ENCODE results near the gene HPGD.

Gene HPGD

GRCh38 chr4:174522183-174523024 lies at the start of gene HPGD:
Gene HPGD, minus strand, starts transcription at chr4:174522488. Its CDS starts 37 bp downstream, at chr4:174522451.
- DNase-seq: no peak

DNA sequence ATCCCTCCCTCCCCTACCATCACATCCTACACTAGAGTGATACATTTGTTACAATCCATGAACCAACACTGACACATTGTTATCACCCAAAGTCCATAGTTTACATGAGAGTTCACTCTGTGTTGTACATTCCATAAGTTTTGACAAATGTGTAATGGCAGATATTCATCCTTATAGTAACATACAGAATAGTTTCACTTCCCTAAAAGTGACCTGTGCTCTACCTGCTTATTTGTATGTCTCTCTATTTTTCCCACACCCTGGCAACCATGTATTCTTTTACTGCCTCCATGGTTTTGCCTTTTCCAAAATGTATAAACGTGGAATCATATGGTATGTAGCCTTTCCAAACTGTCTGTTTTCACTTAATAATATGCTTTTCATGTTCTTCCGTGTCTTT lies 42.2 kb upstream of the HPGD start:
- DNase-seq: no peak

DNA sequence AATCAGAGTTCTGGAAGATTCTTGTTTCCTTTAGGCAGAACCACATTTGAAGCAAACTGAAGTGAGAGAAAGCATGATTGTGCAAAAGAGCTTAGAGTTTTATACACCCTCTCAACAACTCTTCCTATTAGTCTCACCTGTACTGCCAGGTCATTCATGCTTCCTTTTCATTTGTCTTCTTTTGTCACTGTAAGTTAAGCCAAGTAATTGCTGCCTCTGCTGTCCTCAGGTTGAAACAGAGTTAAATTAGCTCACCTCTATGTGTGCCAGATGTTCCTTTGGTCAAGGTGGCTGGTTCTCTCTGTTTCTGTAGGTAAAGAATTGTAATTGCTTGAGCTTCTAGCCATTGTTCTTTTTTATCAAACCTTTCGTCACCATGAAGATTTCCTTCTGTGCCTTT lies 41.1 kb upstream of the HPGD start:
- no peak for DNase-seq

- no peak for DNase-seq
These were observed 39.3 kb upstream of the HPGD start for GRCh38 chr4:174561560-174561959.

GRCh38 chr4:174559894-174560293 lies 37.6 kb upstream of the HPGD start:
- DNase-seq: no peak

- DNase-seq: no peak
These were observed 33.7 kb upstream of the HPGD start for GRCh38 chr4:174555789-174556630.

- DNase-seq: no peak
These were observed 32.0 kb upstream of the HPGD start for GRCh38 chr4:174554231-174554728.

DNA sequence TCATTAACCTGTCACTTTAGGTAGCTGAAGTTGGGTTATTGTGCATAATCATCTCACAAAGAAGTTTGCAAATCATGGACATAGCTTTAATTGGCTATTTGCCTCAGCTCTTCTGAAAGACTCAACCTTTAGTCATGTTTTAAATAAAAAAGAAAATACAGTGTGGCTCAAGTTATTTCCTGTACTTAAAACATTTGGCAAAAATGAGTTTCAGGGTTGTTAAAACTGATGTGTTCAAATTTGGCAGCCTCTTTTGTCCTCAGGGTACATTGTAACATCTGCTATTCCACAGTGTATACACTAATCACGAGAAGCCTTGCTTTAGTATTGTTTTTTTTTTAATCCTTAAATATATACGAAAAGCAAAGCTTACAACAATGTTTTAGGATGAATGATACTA lies 31.5 kb upstream of the HPGD start:
- DNase-seq: no peak

DNA sequence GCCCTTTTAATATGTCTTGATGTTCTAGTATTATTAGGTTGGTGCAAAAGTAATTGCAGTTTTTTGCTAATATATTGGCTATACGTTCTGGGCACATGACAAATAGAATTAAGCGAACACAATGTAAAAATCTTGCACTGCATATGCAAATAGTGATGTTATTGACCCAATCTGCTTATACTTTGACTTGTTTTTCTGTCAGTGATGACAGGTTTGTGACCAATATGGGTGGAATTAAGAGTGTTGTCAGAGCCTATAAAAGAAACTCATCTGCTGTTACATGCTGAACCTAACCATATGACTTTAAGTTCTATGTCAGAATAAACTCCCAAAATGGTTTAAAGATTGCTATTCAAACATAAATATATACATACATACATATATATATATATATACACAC lies 30.7 kb upstream of the HPGD start:
- no peak for DNase-seq

DNA sequence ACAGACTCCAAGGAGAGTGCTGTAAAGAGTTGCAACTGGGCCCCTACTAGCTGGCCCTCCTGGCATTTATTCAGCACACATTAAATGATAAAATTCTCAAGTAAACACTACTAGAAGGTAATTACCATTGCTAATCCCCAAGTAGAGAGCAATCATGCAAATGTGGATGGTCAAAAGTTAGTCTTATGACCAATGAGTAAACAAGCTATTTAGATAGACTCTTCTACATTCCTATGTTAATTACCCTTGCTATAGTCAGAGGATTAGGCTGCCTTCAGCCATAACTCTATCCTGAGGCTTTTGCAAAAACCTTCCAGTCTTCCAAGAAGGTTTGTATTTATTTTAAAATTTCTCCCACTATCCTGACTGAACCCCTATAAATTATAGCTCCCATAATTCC lies 28.3 kb upstream of the HPGD start:
- DNase-seq: no peak

- DNase-seq: no peak
These were observed 27.4 kb upstream of the HPGD start for GRCh38 chr4:174549721-174550120.

- DNase-seq: no peak
These were observed 23.0 kb upstream of the HPGD start for GRCh38 chr4:174545268-174545667.

- no peak for DNase-seq
These were observed 22.2 kb upstream of the HPGD start for GRCh38 chr4:174544496-174544895.

DNA sequence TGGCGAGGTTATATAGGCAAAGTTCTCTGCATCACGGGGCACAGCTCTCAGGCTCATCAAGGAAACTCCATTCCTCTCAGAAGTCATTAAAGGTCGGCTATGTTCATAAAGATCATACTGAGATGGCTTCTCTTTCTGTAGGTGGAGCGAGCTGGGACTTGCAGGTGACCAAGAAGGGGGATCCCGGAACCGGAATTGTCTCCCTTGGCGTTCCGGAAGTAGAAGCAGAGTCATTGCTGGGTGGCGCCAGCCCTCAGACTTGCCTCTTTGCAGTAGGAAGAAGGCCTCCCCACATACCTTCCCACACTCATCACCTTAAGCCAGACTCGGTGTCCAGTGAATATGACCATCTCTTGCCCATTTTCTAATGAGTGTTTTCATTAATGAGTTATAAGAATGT lies 17.9 kb upstream of the HPGD start:
- DNase-seq: no peak

- no peak for DNase-seq
These were observed 17.3 kb upstream of the HPGD start for GRCh38 chr4:174539571-174539970.

DNA sequence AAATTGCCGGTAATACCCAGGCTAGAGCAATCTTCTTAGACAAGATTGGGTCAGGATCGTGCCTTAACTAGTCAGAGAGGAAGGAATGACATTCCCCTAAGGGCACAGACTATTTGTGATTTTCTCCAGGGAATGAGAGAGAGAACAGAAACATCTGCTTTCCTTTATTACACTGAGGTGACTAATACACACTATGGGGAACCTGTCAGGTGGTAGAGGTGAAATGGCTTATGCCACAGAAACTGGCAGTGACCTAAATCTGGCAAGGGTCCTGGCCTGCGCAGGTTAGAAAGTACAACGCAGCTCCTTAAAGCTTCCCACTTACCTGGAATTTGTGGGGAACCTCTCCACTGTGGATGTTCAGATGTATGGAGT lies 16.6 kb upstream of the HPGD start:
- no peak for DNase-seq

DNA sequence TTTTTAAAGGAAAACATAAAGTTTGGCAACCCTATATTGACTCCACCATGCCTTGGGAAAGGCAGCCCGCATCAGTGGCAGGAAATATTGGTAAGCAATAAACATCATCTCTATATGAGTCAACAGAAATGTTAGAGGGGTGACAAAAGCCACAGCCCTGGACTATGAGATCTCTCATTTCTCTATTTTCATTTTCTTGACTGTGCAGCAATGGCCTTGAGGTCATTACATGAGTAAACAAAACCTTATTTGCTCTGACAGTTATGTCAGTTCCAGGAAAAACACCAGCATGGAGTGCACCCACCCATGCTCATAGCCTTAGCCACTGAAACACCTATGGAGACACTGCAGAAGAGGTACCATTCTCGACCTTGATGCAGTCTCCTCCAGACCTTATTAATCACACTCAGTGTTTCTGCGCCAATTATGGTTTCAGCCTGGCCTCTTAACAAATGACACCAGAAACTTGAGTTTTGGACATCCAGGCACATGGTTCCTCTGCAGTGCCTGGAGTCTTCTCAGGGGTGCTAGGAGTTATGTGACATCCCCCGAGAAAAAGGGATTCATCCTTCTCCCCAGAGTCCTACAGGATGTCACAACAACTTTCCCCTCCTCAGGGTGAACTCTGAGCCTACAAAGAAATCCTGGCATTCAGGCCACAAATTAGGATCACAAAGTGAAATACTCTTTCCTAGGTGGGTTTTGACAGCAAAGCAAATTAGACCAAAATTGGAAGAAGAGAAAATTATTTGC lies 16.0 kb upstream of the HPGD start:
- no peak for DNase-seq

- no peak for DNase-seq
These were observed 15.3 kb upstream of the HPGD start for GRCh38 chr4:174537634-174538033.

GRCh38 chr4:174534461-174534860 lies 12.2 kb upstream of the HPGD start:
- no peak for DNase-seq

GRCh38 chr4:174532445-174532844 lies 10.2 kb upstream of the HPGD start:
- DNase-seq: no peak

DNA sequence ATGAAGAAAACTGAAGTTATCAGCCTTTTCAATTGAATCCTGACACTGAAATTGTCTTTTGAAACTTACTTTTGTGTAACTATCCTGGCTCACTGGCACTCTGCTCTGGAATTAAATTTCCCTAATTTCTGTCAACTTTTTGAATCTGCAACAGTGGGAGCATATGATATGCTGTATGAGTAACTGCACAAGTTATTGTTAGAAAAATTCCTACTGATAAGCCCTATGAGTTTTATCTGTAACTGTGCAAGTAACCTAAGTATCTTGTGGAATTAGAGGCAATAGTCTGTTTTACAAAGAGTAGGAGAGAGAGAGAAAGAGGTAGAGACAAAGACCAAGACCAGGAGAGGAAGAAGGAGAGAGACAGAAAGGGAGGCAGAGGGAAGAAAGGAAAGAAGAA lies 9.2 kb upstream of the HPGD start:
- no peak for DNase-seq

DNA sequence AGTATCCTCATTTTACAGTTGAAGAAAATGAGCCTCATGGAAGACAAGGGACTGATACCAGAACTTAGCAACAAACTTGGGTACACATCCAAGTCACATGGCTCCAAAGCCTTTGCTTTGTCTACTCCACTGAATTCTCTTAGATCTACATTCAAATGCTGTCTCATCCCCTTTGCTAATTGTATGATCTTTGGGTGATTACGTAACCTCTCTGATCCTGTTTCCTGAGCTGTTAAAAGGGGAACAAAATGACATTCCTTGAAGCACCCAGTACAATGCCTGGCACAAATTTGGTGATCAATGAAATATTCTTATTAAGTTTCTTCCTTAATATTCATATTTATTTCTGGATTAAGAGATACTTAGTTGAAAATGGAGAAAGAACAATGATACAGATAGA lies 5.9 kb upstream of the HPGD start:
- no peak for DNase-seq

- DNase-seq: no peak
These were observed 4.4 kb upstream of the HPGD start for GRCh38 chr4:174526731-174527130.
